ENCODE measurements around the gene ATP1B3. TPM values are rescaled to one million over a fixed set of nuclear protein-coding genes. Genes with fewer than 3 reads are reported as not detected.

The ATP1B3 gene
- total and polyA plus RNA-seq, 12 donors: 21.7 to 118 (median 39.5) TPM

DNA sequence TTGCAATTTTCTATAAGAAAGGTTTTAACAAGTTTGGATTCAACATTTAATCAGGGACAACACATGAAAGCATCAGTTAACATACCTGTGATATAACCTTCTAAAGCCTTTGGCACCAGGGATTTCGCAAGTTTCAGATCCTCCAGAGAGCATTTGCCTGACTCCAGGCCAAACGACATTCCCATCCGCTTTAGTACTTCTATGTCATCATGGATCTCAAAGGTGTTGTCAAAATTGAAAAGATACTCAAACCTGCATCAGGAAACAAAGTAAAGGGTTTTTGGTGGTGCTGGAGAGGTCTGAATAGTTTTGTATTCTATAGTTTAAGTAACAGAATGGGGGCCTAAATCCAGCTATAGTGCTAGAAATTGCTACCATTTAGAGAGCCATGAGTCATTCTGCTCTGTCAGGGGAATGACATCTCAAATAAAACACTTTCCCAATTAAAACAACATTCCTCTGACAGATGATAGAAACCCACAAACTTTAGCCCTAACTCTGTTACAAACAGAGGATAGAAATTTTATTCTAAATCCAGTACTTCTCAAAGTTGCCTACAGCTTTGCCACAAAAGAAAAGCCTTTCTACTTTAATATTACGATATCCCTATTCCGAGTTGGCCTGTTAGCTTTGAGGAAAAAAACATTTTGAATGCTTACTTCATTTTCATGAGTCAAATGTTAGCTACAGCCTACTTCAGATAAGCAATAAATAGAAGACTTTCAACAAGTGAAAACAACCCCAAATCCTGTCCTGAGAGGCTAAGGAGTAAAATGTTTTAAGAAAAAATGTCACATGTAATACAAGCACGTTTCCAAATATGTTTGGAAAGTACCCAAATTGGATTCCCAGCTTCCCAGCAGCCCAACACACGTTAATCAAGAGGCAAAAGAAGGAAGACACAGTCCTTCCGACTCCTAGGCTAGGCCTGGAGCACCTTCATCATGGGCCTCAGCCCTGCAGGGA lies 83.4 kb downstream of the ATP1B3 start:
- WGBS, 2 donors: 66 to 69% methylated on average over 8 of the region's 8 CpGs
- Histone ChIP-seq H3K36me3 (peaks cover 0 to 64% (median 4%) of the 10 kb centered on the region in 9 donors), H3K27me3 (no peaks in the 10 kb centered on the region), H3K4me1 (peaks cover 0 to 10% (median 0%) of the 10 kb centered on the region in 9 donors), H3K9me3 (no peaks in the 10 kb centered on the region), H3K27ac (peak overlapping the region in 7 of 10 donors; percentile 8 to 70 (median 43)), H3K4me3 (no peak overlapping the region)
- TF ChIP-seq, protein P1, sequence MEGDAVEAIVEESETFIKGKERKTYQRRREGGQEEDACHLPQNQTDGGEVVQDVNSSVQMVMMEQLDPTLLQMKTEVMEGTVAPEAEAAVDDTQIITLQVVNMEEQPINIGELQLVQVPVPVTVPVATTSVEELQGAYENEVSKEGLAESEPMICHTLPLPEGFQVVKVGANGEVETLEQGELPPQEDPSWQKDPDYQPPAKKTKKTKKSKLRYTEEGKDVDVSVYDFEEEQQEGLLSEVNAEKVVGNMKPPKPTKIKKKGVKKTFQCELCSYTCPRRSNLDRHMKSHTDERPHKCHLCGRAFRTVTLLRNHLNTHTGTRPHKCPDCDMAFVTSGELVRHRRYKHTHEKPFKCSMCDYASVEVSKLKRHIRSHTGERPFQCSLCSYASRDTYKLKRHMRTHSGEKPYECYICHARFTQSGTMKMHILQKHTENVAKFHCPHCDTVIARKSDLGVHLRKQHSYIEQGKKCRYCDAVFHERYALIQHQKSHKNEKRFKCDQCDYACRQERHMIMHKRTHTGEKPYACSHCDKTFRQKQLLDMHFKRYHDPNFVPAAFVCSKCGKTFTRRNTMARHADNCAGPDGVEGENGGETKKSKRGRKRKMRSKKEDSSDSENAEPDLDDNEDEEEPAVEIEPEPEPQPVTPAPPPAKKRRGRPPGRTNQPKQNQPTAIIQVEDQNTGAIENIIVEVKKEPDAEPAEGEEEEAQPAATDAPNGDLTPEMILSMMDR (IDR thresholded peaks at IDR 0.05): no peak
- DNase-seq (no peak), ATAC-seq (peak in 4 of 8 donors; percentile 36 to 61 (median 44))
- intact Hi-C loops (cut with DNase I): loop anchor here in 8 of 10 donors (5.0 to 10.0 kb wide), 4 partner anchors 315 to 325 kb away; no protein-coding TSS in a partner anchor

DNA sequence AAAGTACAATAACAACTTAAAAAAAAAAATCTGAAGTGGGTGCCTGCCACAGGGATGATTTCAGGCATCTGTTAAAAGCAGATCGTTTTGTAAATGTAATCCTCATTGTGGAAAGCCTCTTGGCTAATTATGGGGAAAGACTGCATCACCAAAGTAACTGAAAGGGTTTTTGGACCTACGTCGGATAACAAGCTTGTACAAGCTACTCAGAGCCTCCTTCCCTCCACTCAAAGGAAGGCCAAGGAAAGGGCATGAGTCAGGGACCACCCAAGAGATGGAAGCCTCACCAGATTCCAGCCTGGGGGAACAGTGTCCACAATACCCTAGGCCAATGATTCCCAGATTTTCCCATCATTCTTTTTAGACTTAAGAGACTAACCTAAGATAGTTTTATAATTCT lies 84.3 kb downstream of the ATP1B3 start:
- H3K9me3 ChIP-seq: no peaks in the 10 kb centered on the region
- no peak overlapping the region for H3K4me3 ChIP-seq
- peaks cover 0 to 10% (median 0%) of the 10 kb centered on the region in 9 donors for H3K4me1 ChIP-seq
- H3K27ac ChIP-seq: peak overlapping the region in 7 of 10 donors; percentile 8 to 70 (median 43)
- intact Hi-C loops (cut with DNase I): loop anchor here in 8 of 10 donors (5.0 to 10.0 kb wide), 4 partner anchors 314 to 324 kb away; no protein-coding TSS in a partner anchor
- DNase-seq: no peak
- WGBS, 2 donors: 70 to 77% methylated on average over 3 of the region's 3 CpGs
- H3K27me3 ChIP-seq: no peaks in the 10 kb centered on the region
- H3K36me3 ChIP-seq: peaks cover 0 to 65% (median 4%) of the 10 kb centered on the region in 9 donors
- TF ChIP-seq, protein P1 (IDR thresholded peaks at IDR 0.05): no peak
- ATAC-seq: peak in 4 of 8 donors; percentile 30 to 51 (median 38)

DNA sequence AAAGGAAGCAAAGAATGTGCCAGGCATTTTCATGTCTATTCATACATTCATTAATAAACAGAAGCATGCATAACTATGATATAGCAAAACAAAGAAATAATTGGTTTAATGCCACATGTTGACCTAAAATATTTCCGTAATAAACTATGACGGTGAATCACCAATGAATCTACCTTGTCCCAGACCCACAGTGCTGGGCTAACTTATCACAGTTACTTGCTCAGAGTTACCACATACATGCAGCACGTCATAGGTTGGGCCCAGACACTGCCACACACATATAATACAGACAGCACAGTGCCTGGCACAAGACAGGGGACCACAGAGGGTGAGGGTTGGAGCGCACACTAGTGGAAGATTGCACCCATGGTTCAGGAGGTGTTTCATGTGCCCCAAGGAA lies 86.9 kb downstream of the ATP1B3 start:
- H3K4me3 ChIP-seq: no peak overlapping the region
- DNase-seq (no peak), ATAC-seq (no peak)
- intact Hi-C loops (cut with DNase I): loop anchor here in 9 of 10 donors (2.0 to 10.0 kb wide), 5 partner anchors 312 to 322 kb away; no protein-coding TSS in a partner anchor
- WGBS, 2 donors: 96% methylated on average over 4 of the region's 4 CpGs
- H3K36me3 ChIP-seq: peaks cover 0 to 73% (median 4%) of the 10 kb centered on the region in 9 donors
- peaks cover 0 to 10% (median 0%) of the 10 kb centered on the region in 9 donors for H3K4me1 ChIP-seq
- H3K27me3 ChIP-seq: no peaks in the 10 kb centered on the region
- H3K27ac ChIP-seq: no peak overlapping the region
- TF ChIP-seq, protein P1 (IDR thresholded peaks at IDR 0.05): no peak
- no peaks in the 10 kb centered on the region for H3K9me3 ChIP-seq

DNA sequence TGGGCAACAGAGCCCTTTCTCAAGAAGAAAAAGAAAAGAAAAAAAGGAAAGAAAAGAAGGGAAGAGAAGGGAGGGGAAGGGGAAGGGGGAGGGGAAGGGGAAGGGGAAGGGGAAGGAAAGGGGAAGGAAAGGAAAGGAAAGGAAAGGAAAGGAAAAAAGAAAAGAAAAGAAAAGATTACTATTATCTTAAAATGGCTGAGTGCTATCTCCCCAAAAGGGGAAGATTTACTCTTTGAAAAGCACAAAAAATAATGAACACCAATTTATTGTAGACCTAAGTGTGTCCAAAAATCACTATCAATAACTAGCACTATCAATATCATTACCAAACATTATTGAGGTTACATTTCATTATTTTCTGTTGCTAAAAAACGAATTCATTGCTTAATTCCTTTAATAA lies 89.0 kb downstream of the ATP1B3 start:
- DNase-seq: no peak
- Histone ChIP-seq H3K27me3 (no peaks in the 10 kb centered on the region), H3K27ac (no peak overlapping the region), H3K4me3 (no peak overlapping the region), H3K9me3 (no peaks in the 10 kb centered on the region), H3K36me3 (peaks cover 0 to 57% (median 4%) of the 10 kb centered on the region in 9 donors), H3K4me1 (peaks cover 0 to 2% (median 0%) of the 10 kb centered on the region in 9 donors)
- ATAC-seq: no peak
- intact Hi-C loops (cut with DNase I): loop anchor here in 2 of 10 donors (10.0 kb wide), 2 partner anchors 309 to 319 kb away; no protein-coding TSS in a partner anchor
- TF ChIP-seq, protein P1 (IDR thresholded peaks at IDR 0.05): no peak
- 86 to 88% methylated on average over 1 of the region's 1 CpG for WGBS, 2 donors

Data from heart right ventricle (tissue), 16 donors.